ENCODE data around the gene OR52I2.
A peak's percentile ranks its signal among the peaks of the same experiment; 100 is the strongest.

OR52I2 gene

DNA sequence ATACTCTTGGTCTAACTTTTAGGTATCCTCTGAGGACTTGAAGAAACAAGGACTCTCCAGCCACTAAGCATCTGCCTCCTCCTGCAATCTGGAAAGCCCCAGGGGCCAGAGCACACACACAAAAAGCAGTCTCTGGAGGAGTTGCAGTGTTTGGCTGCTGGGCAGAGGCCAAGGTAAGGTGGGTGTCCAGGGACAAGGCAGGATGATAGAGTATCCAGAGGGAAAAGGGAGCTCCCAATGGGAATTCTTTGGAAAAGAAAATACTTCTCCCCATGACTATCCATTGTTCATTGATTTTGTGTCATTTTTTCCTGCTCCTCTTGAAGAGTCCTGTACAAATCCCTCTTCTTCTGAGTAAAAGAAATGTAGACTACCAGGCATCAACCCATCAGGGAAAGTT lies at the start of gene OR52I2:
OR52I2 (plus strand) TSS at position 301 of the 400 bp plus-strand sequence.
- DNase-seq (ENCODE audit: low read depth) = no peak
- TF ChIP-seq, protein P1, sequence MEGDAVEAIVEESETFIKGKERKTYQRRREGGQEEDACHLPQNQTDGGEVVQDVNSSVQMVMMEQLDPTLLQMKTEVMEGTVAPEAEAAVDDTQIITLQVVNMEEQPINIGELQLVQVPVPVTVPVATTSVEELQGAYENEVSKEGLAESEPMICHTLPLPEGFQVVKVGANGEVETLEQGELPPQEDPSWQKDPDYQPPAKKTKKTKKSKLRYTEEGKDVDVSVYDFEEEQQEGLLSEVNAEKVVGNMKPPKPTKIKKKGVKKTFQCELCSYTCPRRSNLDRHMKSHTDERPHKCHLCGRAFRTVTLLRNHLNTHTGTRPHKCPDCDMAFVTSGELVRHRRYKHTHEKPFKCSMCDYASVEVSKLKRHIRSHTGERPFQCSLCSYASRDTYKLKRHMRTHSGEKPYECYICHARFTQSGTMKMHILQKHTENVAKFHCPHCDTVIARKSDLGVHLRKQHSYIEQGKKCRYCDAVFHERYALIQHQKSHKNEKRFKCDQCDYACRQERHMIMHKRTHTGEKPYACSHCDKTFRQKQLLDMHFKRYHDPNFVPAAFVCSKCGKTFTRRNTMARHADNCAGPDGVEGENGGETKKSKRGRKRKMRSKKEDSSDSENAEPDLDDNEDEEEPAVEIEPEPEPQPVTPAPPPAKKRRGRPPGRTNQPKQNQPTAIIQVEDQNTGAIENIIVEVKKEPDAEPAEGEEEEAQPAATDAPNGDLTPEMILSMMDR (IDR thresholded peaks at IDR 0.05; ENCODE audit: low read depth, low read length) = no peak
- TF ChIP-seq, protein P2, sequence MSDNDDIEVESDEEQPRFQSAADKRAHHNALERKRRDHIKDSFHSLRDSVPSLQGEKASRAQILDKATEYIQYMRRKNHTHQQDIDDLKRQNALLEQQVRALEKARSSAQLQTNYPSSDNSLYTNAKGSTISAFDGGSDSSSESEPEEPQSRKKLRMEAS (IDR thresholded peaks at IDR 0.05; ENCODE audit: low read depth, low read length) = no peak
- no peak for TF ChIP-seq MYC (IDR thresholded peaks at IDR 0.05; ENCODE audit: low read depth, low read length)
- no peak for TF ChIP-seq POLR2A (IDR thresholded peaks at IDR 0.05; ENCODE audit: extremely low read depth, insufficient read length)

DNA sequence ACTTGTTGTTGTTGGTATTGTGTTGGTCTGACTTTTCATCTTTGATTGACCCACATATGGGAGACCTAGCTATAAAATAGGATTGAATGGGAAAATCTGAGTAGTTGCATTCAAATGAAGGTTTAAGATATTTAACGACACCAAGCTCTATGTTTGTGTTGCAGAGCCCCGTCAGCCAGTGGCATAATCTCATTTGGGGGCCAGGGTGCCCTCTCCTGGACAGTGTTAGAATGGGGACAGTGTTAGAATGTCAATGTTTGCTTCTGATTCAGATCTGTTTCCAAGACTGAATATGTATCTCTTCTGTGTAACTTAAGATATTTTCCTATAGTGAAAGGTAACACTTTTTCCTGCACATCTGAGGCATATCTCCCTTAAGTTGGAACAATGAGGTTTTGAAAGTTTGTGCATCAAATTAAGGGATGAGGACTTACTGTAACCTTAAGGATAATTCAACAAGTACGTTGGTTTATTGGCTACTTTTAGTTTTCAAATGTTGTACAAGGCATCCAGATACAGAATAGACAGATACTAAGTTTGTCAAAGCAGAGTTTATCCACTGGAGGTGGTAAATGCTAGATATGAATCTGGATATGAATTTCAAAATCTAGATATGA lies 41.8 kb upstream of the OR52I2 start:
- no peak overlapping the region for H3K4me3 ChIP-seq (ENCODE audit: low read depth, low read length)
- no peak for TF ChIP-seq MYC (IDR thresholded peaks at IDR 0.05; ENCODE audit: low read depth, low read length)
- TF ChIP-seq, protein P1 (IDR thresholded peaks at IDR 0.05; ENCODE audit: low read depth, low read length) = peak; percentile 63
- DNase-seq (ENCODE audit: low read depth) = peak; percentile 35

More for the DNA sequence above, at the start of gene OR52I2:
- no peak within 1 kb of the TSS for H3K4me3 ChIP-seq (ENCODE audit: low read depth, low read length)

DNA sequence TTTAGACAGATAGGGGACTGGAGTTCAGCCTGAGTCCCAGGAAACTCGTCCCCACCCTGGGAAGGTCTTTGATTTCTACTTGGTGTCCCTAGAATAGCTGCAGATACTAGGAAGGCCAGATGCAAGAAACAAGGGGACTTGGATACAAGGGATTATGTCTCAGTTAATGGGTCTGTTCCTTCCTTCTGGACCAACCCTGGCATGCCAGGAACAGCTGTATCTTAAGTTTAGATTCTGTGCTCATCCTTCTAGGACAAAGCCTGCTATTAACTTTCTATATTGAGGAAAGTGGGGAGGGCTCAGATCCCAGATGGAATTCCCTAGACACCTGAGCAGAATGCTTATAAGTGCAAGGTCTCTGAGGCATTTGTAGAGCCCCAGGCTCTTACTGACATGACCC lies 40.5 kb upstream of the OR52I2 start:
- TF ChIP-seq MYC (IDR thresholded peaks at IDR 0.05; ENCODE audit: low read depth, low read length) = no peak
- TF ChIP-seq, protein P1 (IDR thresholded peaks at IDR 0.05; ENCODE audit: low read depth, low read length) = no peak
- no peak for TF ChIP-seq POLR2A (IDR thresholded peaks at IDR 0.05; ENCODE audit: extremely low read depth, insufficient read length)
- H3K4me3 ChIP-seq (ENCODE audit: low read depth, low read length) = no peak overlapping the region
- DNase-seq (ENCODE audit: low read depth) = no peak

DNA sequence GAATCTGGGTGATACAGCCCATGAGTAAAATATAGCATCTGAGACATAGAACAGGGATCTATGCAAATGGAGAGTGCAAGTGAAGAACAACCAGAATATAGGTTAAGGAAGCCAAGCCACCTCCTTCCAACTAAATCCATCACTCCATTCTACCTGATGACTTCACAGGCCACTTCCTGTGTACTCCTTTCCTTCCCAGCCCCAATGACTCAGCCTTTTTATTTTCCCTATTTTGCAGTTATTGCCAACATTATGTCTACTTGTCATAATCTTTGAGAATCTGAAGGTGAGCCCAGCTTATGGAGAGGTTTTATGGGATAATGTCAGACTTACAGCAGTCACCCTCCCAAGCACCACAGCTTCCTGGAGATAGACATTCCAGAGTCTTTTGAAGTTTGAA lies 38.0 kb upstream of the OR52I2 start:
- no peak overlapping the region for H3K4me3 ChIP-seq (ENCODE audit: low read depth, low read length)
- DNase-seq (ENCODE audit: low read depth) = no peak
- TF ChIP-seq, protein P2 (IDR thresholded peaks at IDR 0.05; ENCODE audit: low read depth, low read length) = no peak
- TF ChIP-seq, protein P1 (IDR thresholded peaks at IDR 0.05; ENCODE audit: low read depth, low read length) = no peak
- no peak for TF ChIP-seq MYC (IDR thresholded peaks at IDR 0.05; ENCODE audit: low read depth, low read length)
- no peak for TF ChIP-seq POLR2A (IDR thresholded peaks at IDR 0.05; ENCODE audit: extremely low read depth, insufficient read length)

DNA sequence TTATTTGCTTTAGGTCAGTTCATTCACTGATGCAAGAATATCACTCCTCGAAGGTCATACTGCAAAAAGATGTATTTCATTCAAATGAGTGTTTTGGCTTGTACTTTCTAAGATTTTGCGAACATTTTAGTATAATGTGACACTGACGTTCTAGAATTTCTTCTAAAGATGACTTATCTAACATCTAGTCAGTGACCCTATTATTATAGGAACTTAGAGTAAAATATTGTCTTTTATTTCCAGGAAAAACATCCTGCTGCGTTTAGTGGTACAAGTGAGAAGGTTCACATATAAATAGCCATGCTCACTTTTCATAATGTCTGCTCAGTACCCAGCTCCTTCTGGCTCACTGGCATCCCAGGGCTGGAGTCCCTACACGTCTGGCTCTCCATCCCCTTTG lies 36.7 kb upstream of the OR52I2 start, which contains the start of gene OR52M1:
OR52M1 (plus strand) TSS at position 301 of the 400 bp plus-strand sequence; CDS start at position 301, 0 bp downstream.
- H3K4me3 ChIP-seq (ENCODE audit: low read depth, low read length) = no peak within 1 kb of the TSS
- no peak for TF ChIP-seq MYC (IDR thresholded peaks at IDR 0.05; ENCODE audit: low read depth, low read length)
- TF ChIP-seq, protein P2 (IDR thresholded peaks at IDR 0.05; ENCODE audit: low read depth, low read length) = no peak
- TF ChIP-seq, protein P1 (IDR thresholded peaks at IDR 0.05; ENCODE audit: low read depth, low read length) = no peak
- TF ChIP-seq POLR2A (IDR thresholded peaks at IDR 0.05; ENCODE audit: extremely low read depth, insufficient read length) = no peak
- no peak for DNase-seq (ENCODE audit: low read depth)

DNA sequence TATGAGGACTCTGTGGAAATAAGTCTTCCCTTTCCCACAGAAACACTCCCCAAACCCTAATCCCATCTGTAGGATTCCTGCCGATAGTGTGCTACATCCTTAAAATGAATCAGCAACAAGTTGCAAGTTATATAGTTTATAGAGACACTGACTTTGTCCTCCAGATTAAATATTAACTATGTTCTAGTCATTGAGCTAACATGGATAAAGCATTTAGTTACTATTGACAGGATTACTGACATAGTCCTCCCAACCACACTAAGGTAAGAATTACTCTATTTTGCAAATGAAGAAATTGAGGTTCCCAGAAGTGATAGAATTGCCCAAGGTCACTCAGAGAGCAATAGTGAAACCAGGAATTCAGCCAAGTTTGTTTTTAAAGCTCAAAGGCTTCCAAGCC lies 34.7 kb upstream of the OR52I2 start:
- no peak for DNase-seq (ENCODE audit: low read depth)
- TF ChIP-seq, protein P2 (IDR thresholded peaks at IDR 0.05; ENCODE audit: low read depth, low read length) = no peak
- TF ChIP-seq, protein P1 (IDR thresholded peaks at IDR 0.05; ENCODE audit: low read depth, low read length) = no peak
- TF ChIP-seq POLR2A (IDR thresholded peaks at IDR 0.05; ENCODE audit: extremely low read depth, insufficient read length) (no peak), MYC (IDR thresholded peaks at IDR 0.05; ENCODE audit: low read depth, low read length) (no peak)
- H3K4me3 ChIP-seq (ENCODE audit: low read depth, low read length) = no peak overlapping the region
